T-helper 1 cell (primary cell): ENCODE measurements around the gene CREM.

Source experiments
- DNase-seq, 5 donors: peaks; one replicate each; pipeline ENCODE4 v3.0.0-alpha.2; 2012 to 2020

CREM gene

DNA sequence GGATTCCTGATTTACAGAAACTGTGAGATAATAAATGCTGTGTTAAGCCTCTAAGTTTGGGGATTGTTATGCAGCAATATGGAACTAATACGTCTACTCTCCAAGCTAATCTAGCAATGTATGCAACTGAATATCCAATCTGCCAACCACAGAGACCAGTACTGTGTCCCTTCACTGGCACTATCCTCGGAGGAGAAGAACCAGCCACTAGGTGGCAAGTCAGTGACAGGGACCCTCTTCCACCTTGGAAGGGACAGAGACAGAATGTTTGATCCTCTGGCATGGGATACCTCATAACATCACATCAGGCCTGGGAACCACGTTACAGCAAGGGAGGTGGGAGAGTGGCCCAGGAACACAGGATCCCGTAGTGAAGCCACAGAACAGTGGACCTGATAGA, 96.4 kb downstream of the CREM start:
- no peak for DNase-seq

GRCh38 chr10:35224045-35224740, 97.5 kb downstream of the CREM start:
- DNase-seq, result no peak

GRCh38 chr10:35225204-35225603, 98.6 kb downstream of the CREM start:
- peak in 1 of 5 donors; percentile 37 for DNase-seq

- DNase-seq, result no peak
Observed at GRCh38 chr10:35226507-35226906, 99.9 kb downstream of the CREM start.

DNA sequence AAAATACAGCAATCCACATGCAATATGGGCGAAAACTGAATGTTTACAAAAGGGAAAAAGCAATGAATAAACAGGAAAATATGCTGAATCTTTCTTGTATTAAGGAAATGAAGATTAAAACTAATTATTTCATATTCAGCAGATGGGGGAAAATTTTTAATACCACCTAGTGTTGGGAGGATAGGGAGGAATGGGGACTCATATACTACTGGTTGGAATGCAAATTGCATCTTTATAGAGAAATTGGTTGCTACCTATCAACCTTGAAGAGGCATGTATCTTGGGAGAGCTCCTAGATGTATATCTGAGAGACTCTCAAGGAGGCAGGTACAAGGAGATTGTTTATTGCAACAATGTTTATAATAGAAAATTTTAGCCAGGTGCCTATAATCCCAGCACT, 101.4 kb downstream of the CREM start:
- DNase-seq, result no peak

DNA sequence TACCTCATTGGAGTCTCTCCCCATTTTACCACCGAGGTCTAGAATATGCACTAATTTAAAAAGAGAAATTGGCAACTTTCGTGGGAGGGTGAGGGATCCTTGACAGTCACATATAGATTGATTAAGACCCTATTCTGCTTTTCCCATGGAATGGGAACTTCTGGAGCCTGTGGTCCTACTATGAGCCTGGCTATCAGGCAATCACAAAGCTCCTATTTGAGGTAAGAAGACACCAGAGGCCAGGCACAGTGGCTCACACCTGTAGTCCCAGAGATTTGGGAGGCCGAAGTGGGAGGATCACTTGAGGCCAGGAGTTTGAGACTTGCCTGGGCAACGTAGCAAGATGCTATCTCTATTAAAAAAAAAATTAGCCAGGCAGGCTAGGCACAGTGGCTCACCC, 105.0 kb downstream of the CREM start:
- no peak for DNase-seq

GRCh38 chr10:35232527-35232926, 105.9 kb downstream of the CREM start:
- no peak for DNase-seq

- DNase-seq, result no peak
Observed at GRCh38 chr10:35234073-35234472, 107.4 kb downstream of the CREM start.

DNA sequence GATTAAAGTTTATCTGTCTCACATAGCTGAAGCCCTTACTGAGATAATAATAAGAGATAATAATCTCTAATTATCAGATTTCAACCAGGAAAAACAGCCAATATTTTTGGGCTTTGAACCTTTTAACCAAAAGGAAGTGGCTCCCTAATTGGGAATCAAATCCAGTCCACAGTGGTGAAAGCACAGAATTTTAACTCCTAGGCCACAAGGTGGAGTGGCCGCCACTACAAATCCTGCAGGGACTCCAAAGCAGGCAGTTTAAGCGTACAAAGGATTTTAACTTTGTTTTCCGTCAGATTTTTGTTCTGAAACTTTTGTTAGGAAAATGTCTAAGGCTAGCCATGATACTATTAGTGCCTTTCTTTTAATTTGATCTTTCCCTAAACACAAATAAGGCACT, 110.1 kb downstream of the CREM start:
- DNase-seq, result no peak

- no peak for DNase-seq
Observed at GRCh38 chr10:35237766-35238512, 111.3 kb downstream of the CREM start.

DNA sequence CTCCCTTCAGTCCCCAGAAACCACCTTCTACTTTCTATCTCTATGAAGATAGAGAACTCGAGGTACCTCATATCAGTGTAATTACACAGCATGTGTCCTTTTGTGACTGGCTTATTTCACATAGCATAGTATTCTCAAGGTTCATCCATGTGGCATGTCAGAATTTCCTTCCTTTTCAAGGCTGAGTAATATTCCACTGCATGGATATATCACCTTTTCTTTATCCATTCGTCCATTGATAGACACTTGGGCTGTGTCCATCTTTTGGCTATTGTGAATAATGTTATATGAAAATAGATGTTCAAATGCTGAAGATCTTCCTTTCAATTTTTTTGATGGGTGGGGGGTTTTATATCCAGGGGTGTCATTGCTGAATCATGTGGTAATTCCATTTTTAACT, 117.9 kb downstream of the CREM start:
- DNase-seq, result no peak

GRCh38 chr10:35246770-35247343, 120.2 kb downstream of the CREM start:
- DNase-seq, result no peak

DNA sequence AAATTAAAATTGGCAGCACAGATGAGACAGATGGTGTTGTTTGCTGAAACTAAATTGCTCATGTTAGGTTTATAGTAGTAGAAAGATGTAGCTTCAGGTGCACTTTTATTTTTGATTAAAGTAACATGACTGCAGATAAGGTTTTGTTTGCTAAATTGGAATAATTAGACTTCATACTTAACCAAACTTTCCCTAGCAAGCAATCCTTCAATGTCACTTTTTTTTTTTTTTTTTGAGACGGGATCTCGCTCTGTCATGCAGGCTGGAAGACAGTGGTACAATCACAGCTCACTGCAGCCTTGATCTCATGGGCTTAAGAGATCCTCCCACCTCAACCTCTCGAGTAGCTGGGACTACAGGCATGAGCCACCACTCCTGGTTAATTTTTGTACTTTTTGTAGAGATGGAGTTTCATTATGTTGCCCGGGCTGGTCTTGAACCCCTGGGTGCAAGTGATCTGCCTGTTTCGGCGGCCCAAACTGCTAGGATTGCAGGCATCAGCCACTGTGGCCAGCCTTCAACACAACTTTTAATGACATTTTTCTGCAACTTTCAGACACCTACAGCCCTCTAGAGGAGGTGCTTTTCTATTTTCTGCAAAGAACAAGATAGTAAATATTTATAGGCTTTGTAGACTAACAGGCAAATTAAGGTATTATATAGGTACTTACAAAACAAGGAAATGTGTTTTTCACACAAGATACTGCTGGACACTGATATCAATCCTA, 124.9 kb downstream of the CREM start:
- no peak for DNase-seq

- DNase-seq, result no peak
Observed at GRCh38 chr10:35257057-35257983, 130.7 kb downstream of the CREM start.

DNA sequence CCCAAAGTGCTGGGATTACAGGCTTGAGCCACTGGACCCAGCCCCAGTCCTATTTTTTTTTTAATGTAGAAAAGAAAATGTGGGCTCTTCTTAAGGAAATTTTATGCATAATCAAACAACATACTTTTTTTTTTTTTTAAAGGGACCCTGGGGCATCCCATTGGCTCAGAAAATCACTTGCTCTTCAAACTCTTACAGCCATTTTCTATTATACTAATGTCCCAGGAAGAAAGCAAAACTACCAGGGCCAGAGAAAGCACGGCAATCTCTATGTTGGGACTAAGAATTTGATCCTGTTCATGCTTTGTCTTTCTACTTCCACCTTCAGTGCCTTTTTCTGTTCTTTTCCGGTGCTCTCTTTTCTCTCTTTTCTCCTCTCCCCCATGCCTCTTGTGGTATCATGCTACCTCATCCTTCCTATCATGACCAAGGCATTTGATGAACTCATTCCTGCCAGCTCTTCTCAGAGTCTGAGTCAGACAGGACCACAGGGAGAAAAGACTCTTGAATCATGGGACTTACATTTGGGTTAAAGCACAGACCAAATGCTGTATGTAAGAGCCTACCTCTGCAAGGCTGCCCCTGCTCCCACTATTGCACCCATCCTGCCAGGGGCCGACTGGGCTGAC, 133.2 kb downstream of the CREM start:
- DNase-seq, result peak in 1 of 5 donors; percentile 3

DNA sequence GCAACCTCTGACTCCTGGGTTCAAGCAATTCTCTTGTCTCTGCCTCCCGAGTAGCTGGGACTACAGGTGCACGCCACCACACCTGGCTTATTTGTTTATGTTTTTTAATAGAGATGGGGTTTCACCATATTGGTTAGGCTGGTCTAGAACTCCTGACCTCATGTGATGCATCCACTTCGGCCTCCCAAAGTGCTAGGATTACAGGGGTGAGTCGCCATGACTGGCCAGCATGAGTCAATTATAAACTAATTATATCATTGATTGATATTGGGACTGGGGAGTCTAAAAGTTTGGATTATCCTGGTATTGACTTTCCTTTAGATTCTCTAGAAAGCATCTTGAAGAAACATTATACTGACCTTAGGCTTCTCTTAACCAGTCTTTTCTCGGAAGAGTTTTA, 135.8 kb downstream of the CREM start:
- DNase-seq, result no peak
